ENCODE data around the gene TMC8.

- TF ChIP-seq CTCF (IDR thresholded peaks at IDR 0.05): peak in 8 of 12 donors; percentile 14 to 47 (median 28)
- no peak for TF ChIP-seq POLR2A (IDR thresholded peaks at IDR 0.05)
Measured at GRCh38 chr17:78117027-78117981, 13.3 kb upstream of the TMC8 start.
